GM18868 (cell line): Measurements from ENCODE around the gene C7orf33.

Experiments used
- ATAC-seq: cut with Tn5 transposase; IDR thresholded peaks from one replicate; pipeline ENCODE4 v1.9.1; 2021; ENCODE audit warnings: mild to moderate bottlenecking, moderate library complexity; ENCODE audit not compliant: unreplicated experiment

The C7orf33 gene

GRCh38 chr7:148624735-148625134 lies 34.2 kb downstream of the C7orf33 start:
- ATAC-seq, result no peak

GRCh38 chr7:148625342-148625741 lies 34.8 kb downstream of the C7orf33 start:
- ATAC-seq, result no peak

DNA sequence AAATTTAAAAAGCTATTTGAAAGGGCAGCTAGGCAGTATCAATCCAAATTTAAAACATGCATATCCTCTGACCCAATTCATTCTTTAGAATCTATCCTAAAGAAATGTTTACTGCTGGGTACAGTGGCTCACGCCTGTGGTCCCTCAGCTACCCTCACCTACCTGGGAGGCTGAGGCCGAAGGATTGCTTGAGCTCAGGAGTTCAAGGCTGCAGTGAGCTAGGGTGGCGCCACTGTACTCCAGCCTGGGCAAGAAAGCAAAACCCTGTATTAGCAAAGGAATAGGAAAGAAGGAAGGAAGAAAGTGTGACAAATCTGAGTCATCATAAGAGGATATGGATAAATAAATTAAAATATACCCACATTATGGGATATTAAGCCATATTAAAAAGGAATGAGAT lies 36.3 kb downstream of the C7orf33 start:
- ATAC-seq, result no peak

GRCh38 chr7:148628011-148628410 lies 37.4 kb downstream of the C7orf33 start:
- ATAC-seq, result no peak

DNA sequence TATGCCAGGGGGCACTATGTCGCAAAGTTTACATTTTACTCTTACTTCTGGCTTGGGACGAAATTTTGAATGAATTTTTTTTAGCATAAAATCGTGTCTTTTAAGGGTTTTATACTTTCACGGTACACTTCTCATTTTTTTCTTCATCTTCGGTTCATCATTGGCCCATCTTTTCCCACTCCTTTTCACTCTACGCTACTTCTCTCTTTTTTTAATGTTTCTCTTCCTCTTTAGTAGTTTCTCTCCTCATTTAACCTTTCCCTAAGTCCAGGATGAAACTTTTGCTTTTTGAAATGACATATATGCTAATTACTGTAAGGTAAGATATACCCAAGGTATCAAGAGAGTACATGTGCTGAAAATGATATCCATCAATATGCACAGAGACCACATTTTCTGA lies 39.5 kb downstream of the C7orf33 start:
- ATAC-seq, result no peak

DNA sequence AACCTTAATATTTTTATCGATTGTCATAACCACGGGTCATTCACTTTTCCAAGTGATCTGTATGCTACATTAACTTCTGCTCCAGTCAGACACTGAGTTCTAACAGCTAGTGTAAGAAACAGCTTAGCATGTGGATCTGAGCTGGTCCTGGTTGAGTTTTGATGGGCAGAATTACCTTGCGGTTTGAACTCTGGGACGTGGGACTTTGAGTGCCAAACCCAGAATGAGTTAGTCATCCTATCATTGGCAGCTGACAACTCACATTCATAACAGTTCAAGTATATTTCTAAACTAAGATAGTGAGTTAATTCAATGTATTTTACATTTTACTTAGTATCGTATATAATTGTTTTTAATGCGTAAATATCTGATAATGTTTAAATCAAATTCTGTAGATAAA lies 43.2 kb downstream of the C7orf33 start:
- no peak for ATAC-seq

DNA sequence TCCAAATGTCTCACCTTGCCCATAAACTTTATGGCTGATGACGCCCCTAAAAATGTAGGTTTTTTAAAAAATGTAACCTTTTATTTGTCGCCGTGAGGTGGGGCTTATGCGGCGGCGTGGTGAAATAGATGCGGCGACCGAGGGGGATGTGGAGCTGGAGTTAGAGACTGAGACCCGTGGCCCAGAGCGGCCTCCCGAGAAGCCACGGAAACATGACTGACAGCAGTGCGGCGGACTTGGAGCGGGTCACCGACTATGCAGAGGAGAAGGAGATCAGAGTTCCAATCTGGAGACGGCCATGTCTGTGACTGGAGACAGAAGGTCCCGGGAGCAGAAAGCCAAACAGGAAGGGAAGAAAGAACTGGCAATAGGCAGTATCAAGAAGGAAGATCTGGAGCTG lies 46.5 kb downstream of the C7orf33 start:
- no peak for ATAC-seq

DNA sequence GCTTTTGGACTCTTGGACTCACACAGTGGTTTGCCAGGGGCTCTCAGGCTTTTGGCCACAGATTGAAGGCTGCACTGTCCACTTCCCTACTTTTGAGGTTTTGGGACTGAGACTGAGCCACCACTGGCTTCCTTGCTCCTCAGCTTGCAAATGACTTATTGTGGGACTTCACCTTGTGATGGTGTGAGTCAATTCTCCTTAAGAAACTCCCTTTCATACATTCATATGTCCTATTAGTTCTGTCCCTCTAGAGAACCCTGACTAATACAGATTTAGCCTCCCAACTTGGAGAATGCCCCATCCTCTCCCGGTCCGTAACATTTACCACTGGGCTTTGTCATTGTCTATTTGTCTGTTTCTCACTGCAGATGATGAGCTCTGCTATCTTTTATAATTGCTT lies 55.3 kb downstream of the C7orf33 start:
- no peak for ATAC-seq

DNA sequence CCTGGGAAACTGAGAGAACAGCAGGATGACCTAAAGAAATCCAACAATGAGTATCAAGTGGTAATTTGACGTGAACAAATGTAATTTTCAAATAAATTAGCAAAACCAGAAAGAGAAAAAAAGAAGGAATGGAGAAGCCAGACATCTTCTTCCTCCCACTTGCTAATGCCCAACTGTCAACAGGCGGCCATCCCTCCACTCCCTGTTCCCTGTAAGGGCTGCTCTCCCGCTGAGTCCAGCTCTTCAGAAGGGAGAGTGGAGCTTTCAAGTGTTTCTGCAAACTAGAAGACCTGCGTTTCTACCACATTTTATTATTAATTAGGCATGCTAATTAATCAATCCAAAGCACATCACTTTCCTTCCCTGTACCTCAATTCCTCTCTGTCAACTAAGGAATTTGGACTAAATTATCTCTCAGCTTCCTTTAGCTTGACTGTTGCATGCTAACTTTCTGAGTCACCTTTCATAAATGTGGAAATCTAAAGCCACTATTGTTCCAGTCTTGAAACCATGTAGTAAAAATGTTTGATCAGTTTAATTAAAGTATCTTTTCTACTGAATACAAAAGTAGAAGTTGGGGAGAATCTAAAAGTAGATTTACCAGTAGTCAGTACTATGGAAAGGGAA lies 59.8 kb downstream of the C7orf33 start:
- no peak for ATAC-seq

GRCh38 chr7:148652773-148653172 lies 62.2 kb downstream of the C7orf33 start:
- no peak for ATAC-seq

DNA sequence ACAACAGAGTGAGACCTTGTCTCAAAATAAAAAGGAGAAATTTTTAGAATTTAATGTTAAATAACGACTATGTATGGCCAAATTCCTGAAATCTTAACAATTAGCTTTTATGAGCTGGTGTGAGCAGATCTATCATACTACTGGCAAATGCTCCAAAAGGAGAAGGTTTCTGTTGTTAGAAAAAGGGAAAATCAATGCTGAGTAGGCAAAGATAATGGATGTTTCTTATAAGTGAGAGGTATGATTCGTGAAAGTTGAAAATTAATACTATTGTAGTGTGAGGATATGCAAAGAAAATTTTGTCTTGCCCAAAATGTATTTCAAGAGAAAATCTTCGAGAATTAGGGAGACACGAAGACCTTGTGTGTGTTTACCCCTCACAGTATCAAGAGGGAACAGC lies 67.4 kb downstream of the C7orf33 start:
- ATAC-seq, result no peak

- no peak for ATAC-seq
These were observed 70.9 kb downstream of the C7orf33 start for GRCh38 chr7:148661471-148661870.

GRCh38 chr7:148662646-148663045 lies 72.1 kb downstream of the C7orf33 start:
- ATAC-seq, result no peak

DNA sequence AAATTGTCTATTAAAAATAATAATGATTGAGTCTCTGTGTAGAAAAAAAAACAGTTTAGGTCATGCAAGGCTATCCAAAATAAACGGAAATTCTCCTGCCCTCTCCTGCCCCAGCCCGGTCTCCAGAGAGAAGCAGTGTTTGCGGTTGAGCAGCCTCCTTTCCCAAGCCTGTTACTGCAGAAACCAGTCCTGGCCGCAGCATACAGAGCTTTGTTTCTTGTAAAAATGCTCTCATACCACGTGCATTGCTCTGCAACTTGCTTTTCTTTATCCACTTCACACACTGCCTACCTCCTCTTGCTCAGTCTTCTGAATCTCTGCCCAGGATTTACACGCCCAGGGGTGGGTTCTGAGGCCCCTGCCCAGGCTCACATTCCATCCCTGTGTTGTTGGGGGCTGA lies 73.8 kb downstream of the C7orf33 start:
- ATAC-seq, result no peak

DNA sequence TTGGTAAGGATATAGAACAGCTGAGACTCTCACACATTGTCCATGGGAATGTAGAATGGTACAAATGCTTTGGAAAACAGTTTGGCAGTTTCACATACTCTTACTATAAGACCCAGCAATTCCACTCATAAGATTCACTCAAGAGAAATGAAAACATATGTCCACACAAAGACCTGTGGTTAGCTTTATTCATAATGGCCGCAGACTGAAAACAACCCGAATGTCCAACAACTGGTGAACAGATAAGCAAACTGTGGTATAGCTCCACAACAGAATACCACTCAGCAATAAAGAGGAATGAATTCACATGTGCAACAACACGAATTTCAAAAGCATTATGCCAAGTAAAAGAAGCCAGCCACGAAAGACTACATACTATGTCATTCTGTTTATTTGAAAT lies 74.7 kb downstream of the C7orf33 start:
- no peak for ATAC-seq
